HG02885 (cell line): Measurements from ENCODE around the gene DCAF5.
"Not testable (repeated sequence)": the region's sequence is repeated elsewhere in the genome, so short reads cannot be mapped to it uniquely, and the experiment has no call there.

Source experiments
- ATAC-seq: cut with Tn5 transposase; IDR thresholded peaks from one replicate; pipeline ENCODE4 v1.9.1; 2021; ENCODE audit warnings: mild to moderate bottlenecking; ENCODE audit not compliant: unreplicated experiment, poor library complexity

DCAF5 gene

DNA sequence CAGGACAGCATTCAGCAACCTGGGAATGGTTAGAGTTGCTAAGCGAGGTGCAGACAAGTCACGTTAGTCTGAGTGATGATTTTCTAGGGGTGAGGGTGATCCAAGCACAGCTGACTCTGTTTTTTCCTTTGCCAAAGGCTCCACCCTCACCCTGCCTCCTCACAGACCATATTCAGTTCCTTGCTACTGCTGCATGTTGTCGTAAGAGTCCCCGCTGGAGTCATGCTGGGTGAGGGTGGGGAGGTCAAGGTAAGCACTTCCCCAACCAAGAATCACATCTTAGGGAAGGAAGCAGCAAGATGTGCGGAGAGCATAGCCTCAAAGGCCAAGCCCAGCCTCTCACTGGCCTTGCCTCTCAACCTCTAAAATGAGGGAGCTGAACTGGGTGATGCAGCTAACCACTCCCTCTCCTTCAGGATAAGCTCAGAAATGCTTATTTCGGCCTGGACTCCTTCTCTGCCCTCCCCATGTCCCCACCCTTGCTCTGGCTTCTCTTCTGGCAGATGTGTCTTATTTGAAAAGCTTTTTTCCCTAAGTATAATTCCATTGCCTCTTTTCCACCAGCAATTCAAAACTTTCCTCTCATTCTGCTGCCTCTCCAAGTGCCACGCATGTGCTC, 107.0 kb downstream of the DCAF5 start:
- ATAC-seq: no peak

GRCh38 chr14:69044965-69045555, 107.9 kb downstream of the DCAF5 start:
- no peak for ATAC-seq

- ATAC-seq: no peak
These were observed 108.6 kb downstream of the DCAF5 start for GRCh38 chr14:69044296-69044695.

- no peak for ATAC-seq
These were observed 109.2 kb downstream of the DCAF5 start for GRCh38 chr14:69043596-69044260.

DNA sequence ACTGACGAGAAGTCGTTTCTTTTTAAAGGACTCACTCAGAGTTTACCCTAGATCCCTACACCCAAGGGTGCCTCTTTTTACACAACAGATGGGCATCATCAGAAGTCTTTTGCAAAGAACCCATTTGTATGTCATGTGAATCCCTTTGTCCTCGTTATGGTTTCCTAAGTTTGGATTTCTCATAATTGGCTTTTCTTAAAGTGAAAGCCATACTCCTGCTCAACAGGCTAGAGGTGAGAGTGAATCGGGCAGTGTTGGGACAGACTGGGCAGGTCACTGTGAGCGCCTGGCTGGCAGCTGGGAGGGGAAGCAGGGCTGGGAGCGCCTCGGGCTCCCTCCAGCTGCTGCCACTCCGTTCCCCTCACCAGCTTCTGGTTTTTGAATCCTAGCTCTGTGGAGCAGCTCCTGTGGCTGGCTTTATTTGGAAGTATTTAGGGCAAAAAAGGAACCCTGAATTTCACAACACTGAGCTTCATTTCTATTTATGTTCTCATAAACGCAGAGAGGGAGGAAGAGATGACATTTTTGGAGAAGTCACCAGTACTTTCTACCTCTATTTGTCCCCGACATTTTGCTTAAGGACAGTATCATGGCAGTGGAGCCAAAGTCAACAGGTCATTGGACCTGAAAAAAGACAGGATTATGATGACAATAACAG, 110.0 kb downstream of the DCAF5 start:
- ATAC-seq: no peak

DNA sequence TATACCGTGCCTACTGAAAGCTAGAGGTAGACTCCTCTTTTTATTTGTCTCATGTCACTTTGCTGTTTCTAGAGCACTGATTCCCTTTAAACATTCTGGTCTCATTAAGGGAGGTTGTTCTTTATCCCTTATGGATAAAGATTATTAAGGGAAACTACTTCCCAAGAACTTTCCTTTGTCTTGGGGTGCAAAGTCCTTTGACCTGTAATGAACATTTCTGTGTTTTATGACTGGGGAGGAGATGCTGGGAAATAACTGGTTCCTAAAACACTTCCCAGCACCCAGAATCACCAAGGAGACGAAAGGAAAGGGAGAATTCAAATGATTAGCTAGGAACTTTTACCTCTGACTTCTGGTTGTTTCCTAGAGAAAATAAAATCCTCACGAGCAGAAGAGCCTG, 110.6 kb downstream of the DCAF5 start:
- ATAC-seq: no peak

DNA sequence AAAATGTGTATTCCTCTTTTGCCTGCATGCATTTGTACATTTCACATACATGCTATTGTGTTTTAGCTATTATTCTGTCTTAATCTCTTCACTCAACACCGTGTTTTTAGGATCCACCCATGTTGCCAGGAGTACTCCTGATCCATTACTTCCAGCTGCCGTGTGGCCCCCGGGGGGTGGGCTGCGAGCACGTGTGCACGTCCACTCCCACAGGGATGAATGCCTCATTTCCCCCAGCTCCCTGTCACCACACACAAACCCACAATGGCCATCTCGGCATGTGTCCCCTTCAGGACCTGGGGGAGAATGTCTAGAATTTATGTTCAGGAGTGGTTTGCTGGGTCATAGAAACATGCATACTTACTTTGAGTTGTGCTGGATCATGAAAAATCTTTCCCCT, 111.1 kb downstream of the DCAF5 start:
- ATAC-seq: no peak

DNA sequence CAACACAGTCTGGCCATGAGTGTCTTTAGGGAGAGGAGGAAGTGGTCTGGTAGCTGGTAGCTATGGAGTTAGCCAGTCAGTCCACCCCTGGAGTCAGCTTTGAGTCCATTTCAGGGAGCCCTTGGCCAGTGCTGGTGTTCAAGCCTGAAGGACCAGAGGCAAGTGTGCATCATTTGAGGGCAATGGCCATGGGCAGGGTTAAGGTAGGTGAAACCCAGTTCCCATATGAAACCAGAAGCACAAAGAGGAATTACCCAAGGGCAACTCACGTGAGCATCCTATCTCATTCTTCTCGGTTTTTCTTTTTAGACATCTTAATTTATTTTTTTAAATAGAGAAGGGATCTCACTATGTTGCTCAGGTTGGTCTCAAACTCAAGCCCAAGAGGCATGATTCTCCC, 112.6 kb downstream of the DCAF5 start:
- no peak for ATAC-seq

DNA sequence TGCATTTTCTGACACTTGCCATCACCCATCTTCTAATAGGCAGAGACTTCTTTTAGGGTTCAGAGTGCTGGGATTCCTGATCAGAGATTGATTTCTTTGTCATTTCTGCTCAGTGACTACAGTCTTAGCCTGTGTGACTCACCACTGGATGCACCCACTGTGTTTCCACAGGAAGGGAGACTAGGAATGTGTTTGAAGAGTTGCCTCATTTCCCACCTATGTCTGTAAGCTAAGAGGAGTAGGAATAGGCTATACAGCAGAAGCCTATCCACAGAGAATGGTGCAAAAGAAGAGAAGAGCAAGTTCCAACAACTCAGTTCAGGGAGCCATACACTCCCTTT, 113.7 kb downstream of the DCAF5 start:
- ATAC-seq: no peak

- ATAC-seq: no peak
These were observed 114.2 kb downstream of the DCAF5 start for GRCh38 chr14:69038455-69039287.

DNA sequence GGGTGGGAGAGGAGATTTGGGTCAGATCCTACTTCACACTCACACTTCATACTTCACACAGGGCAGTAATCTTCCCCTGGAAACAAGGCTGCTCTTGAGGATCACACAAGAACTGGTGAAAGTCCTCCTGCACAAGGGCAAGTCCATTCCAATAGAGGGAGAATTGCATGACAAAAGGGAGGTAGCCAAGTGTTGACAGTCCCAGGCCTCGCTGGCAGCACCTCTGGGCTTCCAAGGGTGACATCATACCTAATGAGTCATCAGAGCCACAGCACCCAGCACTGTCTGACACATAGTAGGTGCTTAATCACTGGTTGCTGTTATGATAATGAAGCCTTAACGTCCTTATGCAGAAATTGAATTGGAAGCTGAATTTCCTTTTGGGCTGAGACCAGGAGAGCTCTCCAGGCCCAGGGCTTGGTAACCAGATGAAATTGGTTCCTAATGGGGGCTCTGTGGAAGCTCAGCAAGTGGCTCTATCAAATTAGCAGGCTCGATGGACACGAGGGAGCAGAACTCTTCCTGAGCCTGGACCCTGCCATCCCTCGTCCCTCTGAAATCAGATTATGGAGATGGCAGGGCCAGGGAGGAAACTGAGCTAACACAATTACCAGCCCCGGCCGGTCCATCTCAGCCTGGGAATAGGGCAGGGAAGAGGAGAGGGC, 115.0 kb downstream of the DCAF5 start:
- no peak for ATAC-seq

- ATAC-seq: no peak
These were observed 116.0 kb downstream of the DCAF5 start for GRCh38 chr14:69036757-69037506.

GRCh38 chr14:69034612-69035262, 118.2 kb downstream of the DCAF5 start:
- no peak for ATAC-seq

DNA sequence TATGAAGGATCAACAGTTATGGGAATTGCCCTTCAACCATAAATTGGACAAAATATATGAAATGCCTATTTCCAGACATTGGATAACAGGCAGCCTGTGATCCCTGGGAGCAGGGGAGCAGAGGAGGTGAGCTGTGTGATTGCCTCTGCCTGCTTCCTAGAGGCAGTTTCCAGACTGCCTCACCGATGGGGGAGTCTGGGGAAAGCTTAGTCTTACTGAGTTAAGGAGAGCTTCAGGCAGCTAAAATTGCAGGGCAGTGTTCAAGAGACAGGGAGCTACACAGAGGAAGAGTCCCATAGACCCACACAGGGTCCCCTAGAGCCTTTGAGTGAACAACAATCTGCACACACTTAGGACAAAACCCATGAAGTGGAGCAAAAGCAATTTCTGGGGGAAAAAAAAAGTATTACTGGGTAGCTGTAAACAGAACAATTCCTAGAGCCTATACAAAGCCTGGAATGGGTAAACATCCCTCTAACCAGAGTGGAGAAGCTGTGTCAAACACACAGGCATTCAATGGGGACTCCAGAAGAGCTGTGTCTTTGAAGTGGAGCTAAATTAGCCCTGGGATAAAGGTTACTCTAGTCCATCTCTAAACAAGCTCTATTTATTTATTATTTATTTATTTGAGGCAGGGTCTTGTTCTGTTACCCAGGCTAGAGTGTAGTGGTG, 125.5 kb downstream of the DCAF5 start:
- ATAC-seq: no peak

DNA sequence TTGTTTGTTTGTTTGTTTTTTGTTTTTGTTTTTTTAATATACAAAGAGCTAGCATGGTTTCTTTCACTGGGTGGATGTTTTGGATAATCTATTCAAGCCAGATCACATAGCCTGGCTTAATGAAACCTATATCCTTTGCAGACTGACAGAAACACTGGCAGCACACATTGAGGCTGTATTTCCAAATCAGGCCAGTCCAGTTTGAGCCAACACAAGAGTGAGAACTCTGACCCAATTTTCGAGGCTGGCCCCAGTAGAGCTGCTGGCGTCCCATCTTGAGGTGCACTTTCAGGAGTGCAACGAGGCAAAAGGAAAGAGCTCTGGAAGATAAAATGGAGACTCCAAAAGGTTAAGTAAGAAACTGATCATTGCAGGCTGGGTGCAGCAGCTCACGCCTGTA, 129.9 kb downstream of the DCAF5 start:
- no peak for ATAC-seq

GRCh38 chr14:69022093-69022492, 130.8 kb downstream of the DCAF5 start:
- ATAC-seq: not testable (repeated sequence)

DNA sequence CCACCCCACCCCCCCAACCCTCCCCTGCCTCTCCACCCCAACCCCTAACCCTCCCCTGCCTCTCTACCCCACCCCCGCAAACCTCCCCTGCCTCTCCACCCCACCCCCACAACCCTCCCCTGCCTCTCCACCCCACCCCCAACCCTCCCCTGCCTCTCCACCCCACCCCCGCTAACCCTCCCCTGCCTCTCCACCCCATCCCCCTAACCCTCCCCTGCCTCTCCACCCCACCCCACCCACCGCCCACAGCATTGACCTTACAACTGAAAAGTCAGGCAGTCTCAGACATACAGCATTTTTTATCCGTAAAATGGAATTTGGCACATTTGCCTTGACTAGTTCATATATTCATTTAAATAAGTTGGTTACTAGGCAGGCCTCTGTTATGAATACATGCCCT, 135.2 kb downstream of the DCAF5 start:
- ATAC-seq: no peak

DNA sequence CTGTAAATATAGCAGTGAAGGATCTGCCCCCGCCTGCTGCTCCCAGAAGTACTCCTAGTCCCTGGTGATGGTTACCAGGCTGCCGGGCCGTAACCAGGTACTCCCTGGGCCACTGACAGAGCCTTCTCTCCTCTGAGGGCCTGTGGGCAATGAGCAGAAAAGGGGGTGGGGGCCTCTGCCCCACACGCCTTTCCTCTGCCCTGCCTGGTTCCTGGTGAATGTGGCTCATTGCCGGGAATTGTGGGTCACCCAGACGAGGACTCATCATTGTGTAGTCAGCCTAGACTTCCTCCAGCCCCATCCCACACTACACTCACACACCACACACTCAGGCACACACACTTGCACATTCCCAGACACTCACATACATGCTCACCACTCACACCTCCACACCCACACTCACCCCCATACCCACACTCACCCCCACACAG, 138.1 kb downstream of the DCAF5 start:
- ATAC-seq: no peak
